AG08396 (cell line): ENCODE measurements around the gene RGS3.

ENCODE experiments used
- DNase-seq: peaks from one replicate; pipeline ENCODE4 v3.0.0; 2012; ENCODE audit warnings: low spot score, mixed read lengths

Gene RGS3

DNA sequence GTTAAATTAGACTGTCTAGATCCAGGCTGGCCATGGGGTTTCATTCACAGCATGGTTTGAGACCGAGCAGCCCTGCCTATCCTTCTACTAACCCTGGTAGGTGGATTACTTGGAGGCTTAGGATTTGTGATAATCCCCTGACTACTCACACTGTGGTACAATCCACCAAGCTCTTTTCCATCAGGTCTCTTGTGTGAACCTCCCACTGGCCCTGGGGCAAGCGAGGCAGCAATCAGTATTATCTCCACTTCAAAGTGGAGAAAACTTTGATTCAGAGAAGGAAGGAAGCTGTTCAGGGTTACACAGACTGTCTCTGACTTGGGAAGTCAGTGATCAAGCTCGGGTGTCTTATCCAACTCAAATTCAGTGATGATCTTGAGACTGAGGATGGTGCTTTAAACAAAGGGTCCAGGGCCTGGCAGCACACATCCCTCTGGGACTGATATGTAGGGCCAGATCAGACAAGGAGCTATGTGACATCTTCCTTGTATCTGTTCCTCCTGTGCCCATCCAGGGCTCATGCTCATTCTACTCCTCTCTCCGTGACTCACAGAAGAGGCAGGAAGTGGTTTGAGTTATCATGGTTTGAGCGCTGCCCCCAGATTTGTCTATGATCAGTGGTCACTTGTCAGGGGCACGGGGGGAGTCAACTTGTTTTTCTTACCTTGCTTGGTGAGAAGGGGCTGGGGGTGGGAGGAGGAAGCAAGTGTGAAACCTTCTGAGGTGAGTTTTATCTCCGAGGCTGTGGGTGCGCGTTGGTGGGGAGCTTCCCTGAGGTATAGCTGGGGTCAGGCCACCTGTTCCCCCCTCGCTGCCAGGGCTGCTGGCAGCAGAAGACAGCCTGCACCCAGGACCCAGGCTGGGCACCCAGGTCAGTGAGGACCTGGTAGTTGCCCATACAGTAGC is 48.6 kb downstream of the RGS3 start:
- peak; percentile 32 for DNase-seq

DNA sequence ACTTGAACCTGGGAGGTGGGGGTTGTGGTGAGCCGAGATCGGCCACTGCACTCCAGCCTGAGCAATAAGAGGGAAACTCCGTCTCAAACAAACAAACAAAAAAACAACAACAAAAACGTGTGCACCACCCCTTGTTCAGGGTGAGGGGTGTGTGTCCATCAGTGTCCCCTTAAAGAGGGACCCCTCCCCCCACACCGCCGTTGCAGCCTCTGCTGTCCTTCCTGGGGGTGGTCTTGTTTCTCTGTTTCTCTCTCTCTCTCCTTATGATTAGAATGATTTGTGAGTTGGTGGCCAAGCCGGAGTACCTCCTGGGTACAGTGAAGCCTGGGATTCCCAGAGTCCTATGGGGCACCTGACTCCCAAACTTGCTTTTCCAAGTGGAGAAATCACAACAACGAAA is 49.6 kb downstream of the RGS3 start:
- DNase-seq, result no peak

DNA sequence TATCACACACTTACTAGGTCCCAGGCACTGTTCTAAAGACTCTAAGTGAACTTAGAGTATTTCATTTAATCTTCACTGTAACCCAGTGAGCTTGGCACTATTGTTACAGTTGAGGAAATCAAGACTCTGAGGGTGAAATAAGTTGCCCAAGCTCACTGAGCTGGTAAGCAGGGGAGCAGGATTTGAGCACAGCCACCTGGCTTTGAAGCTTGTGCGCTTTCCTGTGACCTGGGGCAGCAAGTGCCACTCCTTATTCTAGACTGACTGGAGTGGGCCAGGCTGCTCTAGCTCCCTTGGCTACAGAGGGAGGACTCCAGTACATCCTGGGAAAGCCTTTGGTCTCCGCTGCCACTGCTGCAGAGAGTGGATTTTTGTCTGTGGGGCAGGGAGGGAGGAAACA is 50.0 kb downstream of the RGS3 start:
- DNase-seq, result no peak

DNA sequence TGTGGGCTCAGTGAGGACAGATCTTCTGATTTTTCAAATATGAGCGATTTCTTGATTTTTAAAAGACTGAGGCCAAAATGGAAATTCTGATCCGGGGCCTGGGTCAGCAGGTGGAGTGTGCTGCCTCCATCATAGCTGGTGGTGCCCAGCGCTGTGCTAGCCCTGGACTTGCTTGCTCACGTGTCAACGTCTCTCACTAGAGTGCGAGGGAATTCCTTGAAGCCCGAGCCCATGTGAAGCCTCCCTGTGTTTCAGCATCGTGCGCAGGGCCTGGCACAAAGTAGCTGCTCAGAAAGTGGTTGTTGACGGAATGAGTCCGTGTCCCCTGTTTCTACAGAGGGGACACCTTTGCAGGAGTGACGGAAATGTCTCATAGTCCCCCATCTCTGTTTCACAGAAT is 50.5 kb downstream of the RGS3 start:
- DNase-seq, result no peak

DNA sequence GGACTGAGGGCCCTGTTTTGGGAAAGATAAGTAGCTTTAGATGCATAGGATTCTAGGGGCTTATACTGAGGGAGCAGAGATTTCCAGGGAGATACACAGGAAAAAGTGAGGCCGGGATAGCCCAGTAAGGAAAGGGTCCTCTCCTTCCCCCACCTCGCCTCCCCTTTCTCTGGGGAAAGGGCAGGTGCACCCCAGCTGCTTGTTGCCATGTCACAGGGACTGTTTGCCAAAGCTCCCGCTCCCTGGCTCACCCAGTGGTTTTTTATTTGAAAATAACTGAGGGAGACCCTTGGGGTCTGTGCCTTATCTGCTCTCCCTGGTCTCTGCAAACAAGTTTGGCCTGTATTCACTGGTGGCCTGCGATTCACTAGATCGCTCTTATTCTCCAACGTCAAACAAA is 51.2 kb downstream of the RGS3 start:
- DNase-seq, result no peak

DNA sequence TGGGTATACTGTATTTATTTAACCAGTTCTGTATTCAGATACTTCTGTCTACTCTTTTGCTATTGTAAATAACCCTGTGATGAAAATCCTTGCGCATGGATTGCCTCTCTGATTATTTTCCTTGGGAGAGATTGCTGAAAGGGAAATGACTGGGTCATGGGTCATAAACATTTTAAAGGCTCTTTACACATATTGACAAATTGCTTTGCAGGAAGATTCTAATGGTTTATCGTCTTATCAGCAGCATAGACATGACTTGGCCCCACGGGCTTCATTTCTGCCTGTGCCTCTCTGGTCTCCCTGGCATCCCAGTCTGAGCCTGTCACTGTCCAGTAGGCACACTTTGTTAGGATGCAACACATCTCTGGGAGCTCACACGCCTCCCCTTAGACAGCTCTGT is 52.3 kb downstream of the RGS3 start:
- DNase-seq, result no peak

DNA sequence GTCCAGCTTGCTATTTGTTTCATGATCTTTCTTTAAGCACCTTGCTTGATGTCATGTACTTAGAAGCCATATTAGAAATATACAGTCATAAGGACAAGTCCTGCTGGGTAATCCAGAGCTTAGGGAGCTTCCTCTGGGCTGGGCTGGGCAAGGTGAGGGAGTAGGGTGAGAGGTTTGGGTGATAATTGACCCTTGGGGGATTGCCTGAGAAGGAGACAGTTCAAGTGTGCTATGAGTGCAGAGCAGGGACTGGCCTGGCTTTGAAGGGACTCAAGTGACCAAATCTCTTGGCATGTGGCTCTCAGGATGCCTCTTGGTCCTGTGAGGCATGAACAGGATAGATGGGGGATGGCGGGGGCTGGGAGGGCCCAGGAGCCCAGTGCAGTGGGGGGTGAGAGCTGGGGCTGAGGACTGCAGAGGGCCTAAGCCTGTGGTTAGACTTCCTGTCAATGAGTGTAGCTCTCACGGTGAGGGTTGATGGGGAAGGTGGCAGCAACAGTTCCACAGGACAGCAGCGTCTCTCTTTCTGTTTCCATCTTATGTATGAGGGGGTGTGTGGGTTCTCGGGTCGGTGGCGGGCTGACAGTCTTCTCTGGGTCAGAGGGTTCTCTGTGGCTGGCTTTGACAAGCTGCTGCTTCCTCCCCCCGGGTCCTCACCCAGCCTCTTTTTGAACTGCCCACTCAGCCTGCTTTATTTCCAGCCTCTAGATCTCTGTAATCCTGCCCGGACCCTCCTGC is 53.5 kb downstream of the RGS3 start:
- DNase-seq, result no peak

DNA sequence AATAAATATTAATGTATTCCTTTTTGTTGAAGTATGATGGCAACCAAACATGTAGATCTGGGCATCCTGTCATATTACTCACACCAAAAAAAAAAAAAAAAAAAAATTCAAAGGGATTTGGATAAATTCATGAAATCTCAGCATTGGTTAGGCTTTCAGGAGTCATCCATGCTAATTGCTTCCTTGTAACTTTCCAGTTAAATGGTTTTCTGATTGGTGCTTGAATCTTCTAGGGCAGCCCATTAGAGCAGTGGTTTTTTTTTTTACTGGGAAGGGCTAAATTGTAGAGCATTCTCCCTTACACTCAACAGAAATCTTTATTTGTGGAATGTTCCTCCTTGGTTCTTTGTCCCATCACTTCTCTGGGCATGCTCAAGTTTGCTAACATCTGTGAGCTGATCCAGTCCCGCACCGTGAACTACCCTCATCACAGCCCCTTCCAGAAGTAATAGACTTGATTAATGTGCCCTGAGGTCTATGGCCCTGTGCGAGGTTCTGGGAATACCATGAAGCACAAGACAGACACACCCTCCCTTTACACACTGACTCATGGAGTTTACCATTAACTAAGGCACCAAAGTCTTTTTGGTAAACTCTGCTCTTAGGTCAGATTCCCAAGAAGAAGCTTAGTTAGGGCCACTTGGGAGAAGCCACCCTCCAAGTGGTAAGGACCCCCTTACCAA is 56.0 kb downstream of the RGS3 start:
- no peak for DNase-seq

DNA sequence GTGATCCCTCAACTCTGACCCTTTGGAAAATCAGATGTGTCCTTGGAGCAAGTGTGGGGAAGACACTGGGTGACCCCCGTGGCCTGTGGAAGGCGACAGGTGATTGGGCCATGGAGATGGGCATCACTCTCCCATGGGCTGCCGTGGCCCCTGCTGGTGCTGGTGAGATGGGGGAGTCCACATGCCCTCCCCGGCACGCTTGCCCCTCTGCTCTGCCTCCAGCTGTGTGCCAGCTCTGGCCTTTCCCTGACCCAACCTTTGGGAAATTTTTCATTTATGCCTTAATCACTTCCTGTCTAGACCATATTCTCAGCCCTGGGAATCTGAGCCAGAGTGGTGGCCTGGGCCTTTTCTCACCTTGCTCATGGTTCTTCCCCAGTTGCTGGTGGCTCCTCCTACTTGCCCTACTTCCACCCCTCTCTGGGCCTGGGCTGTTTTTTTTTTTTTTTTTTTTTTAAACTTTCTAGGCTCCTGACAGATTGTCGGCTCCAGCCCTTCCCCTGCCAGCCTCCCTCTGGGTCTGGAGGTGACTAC is 56.6 kb downstream of the RGS3 start:
- DNase-seq, result no peak

DNA sequence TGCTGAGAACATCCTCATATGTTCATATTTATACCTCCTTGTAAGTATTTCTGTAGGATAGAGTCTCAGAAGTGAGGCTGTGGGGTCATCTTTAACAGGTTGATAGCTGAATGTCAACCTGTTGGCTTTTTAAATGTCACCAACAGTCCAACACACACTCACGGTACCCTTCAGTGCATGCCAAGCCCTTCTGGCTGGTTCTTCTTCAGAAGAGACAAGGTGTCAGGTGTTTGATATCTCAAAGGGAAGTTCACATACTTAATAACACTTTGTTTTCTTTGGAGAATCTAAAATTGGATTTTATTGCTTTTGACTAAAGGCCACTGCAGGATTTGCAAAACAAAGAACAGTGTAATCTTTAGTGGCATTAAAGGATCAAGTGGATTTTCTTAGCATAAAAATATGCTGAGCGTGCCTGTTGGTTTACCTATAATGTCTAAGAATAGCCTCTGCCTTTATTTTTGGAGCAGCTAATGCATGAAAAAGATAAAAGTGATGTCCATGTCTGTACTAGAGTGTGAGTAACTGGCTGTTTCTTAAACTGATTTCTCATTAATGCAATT is 58.2 kb downstream of the RGS3 start:
- no peak for DNase-seq

DNA sequence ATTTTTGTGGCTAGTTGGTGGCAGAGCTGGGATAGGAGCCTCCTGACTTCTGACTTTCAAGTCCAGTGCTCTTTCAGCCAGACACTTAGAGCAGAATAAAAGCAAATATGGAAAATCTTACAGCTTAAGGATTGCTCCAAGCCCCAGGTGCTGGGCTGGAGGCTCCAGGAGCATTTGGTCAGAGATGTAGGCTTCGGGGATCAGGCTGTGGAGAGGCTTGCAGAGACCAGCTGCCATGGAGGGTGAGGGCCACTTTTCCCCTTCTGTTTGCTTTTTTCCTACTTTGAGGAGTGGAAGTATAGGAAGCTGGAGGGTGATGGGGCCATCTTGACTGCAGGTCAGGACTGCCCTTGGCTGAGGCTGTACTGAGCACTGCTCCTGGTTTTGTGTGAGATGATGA is 58.9 kb downstream of the RGS3 start:
- DNase-seq, result no peak

DNA sequence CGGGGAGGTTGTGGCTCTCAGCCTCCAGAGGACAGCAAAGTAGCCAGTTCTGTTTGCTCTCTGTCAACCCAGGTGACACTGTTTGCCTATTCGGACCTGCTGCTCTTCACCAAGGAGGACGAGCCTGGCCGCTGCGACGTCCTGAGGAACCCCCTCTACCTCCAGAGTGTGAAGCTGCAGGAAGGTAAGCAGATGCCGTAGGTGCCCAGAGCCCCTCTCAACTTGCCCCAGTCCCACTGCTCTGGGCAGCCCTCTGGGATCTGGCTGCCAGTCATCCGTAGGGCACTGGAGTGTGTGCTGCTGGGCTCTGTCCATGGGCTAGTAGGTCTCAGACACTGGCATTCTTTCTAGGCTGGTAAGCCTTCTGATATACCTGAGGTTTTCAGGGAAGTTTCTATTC is 59.3 kb downstream of the RGS3 start:
- no peak for DNase-seq

DNA sequence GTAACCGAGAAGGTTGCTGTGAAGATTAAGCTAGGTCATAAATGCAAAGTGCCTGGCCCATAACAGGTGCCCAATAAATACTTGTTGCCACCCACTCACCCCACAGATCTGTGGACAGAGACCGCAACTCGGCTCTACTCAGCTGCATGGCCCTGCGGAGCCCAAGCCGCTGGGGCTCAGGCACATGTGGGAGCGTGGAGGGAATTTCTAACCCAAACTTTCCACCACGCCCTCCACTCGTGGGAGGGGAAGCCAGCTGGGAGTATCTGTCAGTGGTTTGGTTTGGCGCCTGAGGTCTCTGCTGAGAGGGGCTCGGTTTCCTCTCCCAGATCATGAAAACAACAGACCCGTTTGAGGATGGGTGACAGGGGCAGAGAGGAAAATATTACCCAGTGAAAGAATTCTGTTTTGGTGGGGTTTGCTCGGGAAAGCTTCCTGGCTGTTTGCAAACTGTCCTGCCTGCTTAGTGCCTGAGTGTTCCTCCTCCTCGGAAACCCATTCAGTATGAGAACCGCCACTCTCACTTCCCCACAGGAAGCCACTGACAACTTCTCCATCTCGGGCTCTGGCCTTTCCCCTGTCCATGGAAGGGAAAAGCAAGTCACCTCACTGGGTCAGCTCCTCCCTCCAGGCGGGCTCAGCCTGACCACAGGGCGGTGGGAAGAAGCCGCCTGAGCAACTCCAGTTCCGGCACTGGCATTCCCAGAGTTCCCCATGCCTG is 60.1 kb downstream of the RGS3 start:
- peak; percentile 62 for DNase-seq

DNA sequence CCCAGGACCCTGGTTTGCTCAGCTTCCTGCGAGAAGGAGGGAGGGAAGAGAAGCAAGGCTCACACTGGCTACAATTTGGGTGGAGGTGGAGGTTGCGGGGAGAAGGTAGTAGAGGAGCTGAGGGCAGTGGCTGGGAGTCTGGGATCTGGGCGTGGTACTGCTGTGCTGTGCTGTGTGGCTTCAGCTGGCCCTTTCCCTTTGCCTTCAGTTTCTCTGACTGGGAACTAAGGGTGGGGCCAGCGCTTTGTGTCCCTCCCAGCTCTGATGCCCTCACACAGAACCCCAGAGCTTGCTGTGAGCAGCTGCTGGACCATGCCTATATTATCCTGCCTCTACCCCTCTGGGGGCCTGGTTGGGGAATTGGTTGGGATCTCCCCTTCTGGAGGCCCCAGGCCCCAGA is 60.9 kb downstream of the RGS3 start:
- no peak for DNase-seq

DNA sequence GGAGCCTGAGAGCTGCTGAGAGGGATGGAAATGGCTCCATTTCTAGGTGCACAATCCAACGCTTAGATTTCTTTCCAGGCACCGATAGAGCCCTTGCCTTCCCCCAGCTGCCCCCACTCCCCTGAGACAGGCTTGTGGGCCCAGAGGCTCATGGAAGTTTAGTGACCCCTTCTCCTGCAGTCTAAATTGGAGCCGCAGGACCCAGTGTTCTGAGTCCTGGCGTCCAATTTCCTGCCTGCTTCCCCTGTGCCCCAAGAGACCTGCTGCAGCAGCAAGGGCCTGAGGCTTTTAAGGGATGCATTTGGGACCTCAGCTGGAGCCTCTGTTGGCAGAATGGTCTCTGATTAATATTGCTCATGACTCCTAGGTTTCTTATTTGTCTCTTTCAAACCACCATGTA is 61.7 kb downstream of the RGS3 start:
- no peak for DNase-seq

DNA sequence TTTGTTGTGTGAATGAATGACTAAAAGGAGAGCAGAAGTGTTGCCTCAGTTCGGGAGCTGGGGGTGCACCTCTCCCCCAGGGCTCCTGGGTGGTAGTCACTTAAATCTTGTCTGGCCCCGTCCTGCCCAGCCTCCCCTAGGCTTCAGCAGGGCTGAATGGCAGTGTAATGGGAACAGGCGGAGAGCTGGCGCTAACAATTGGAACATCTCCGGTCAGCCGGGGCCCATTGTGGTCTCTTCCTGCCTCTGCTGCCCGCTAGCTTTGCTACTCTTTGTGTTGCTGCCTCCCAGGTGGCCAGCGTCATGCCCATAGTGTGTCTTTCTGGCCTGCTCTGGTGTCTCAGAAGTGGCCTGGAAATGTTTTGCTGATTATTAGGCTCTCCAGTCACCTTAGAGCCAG is 62.3 kb downstream of the RGS3 start:
- no peak for DNase-seq

DNA sequence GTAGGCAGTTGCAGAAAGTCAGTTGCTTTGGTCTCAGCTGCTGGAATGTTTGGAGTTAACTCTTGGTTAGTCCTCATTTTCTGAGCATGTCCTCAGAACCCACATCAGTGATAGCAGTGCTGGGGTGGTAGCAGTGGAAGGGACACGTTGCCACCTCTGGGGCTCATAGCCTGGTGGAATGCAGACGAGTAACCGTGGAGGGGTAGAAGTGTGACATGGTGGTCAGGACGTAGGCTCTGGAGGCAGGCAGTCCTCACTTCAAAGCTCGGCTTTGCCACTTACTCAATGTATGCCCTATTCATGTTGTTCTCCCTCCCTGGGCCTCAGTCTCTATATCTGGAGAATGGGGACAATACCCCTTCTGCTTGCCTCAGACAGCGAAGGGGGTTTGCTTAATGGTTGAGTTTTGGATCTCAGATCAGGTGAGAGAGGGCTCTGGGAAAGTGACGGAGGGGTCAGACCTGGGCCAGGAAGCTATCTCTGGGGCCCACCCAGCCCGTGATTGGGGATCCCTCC is 62.8 kb downstream of the RGS3 start:
- DNase-seq, result no peak

DNA sequence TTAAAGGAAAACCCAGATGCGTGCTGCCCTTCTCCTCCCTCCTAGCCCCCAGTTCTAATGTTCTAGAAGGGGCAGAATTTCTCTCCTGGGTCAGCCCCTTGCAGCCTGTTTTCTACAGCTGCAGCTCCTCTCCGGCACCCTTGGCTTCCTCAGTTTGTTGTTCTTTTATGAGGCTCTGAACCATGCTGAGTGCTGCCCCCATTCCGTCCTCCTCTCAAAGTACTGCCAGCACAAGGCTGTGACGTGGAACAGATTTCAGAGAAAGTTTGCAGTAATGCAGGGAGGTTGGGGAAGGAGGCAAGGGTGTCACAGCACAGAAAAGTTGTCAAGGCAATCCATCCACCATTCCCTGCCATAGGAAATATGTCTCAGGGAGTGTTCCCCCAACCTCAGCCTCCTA is 63.3 kb downstream of the RGS3 start:
- no peak for DNase-seq

DNA sequence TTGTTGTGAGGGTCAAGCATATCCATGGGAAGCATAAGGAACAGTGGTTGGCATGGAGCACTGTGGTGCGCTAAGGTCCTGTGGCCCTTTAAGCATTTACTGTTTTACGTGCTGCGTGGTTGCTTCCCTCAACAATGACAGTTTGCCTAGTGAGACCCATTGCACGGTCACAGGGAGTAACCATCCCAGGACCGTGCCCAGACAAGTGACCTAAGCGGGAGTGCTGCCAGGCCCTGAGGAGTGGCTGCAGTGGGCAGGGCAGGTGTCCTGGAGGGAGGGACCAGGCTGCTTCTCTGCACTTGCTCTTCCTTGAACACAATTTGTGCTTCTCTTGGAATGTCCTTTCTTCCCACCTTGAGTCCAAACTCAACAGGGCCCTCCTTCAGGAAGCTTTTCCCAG is 64.6 kb downstream of the RGS3 start:
- DNase-seq, result no peak

DNA sequence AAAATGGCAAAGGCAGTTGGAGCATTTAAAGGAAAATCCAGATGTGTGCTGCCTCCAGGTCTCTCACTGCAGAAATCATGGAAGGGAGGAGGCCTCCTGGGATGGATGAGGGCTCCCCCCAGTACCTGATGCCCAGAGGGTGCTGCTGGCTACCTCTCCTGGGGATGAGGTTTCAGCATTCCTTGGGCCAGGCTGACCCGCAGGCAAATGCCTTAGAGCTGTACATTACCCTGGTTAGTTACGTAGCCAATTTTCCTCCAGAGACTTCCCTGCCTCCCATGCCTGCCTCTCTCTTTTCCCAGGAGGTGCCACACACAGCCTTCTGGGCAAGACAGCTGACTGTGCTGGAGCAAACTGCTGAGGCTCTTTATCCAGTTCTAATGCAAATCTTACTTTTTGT is 65.3 kb downstream of the RGS3 start:
- DNase-seq, result no peak

DNA sequence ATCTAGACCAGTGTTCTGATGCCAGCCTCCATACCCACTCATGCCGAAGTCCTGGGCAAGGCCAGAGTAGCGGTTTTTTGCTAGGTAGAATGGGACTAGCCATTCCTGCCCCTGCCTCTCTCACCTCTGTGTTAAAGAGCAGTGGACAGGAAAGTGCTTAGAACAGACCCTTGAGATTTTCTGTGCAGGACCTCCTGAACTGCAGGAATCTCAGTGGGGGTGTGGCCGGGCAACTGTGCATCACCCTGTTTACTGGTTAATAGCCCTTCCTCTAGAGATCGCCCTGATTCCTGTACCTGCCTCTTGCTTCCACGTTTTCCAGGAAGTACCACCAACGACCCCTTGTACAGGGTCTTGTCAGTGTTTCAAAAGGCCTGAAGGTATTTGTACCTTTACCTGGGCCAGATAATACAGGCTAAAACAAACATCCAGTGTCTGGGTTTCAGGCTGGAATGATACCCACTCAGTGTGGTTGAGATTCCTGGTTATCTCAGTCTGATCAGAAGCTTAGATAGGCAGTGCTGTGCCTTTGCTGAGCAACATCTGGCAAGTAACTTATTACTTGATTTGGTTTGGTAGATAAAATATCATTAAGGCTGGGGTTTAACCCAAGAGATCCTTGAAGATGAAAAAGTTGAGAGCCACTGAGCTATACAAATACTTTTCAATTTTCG is 65.9 kb downstream of the RGS3 start:
- no peak for DNase-seq
